ENCODE data around the gene INHBB.

Gene INHBB

DNA sequence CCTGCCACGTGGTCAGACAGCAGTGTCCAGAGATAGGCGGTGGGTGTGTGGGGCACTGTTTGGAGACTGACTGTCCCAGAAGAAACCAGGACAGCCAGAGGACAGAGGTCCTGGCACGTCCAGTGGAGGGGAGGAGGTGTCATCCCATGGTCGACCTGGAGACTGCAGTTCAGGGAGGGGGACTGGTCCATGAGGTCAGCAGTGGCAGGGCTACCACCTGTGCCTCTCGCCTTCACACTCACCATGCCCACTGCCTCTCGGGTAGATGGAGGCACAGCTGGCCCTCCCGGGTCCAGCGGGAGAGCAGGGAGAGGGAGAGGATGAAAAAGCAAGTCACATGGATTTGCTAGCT lies 53.9 kb downstream of the INHBB start:
- DNase-seq = no peak

GRCh38 chr2:120400551-120400950 lies 54.6 kb downstream of the INHBB start:
- peak; percentile 42 for DNase-seq

All from activated CD8-positive, alpha-beta memory T cell treated with anti-CD3 and anti-CD28 coated beads for 24 hours (primary cell).